ENCODE data around the gene UBE2K. TPM values are rescaled to one million over a fixed set of nuclear protein-coding genes. Genes with fewer than 3 reads are reported as not detected.
"Not testable (repeated sequence)": the region's sequence is repeated elsewhere in the genome, so short reads cannot be mapped to it uniquely, and the experiment has no call there.

The UBE2K gene
- total RNA-seq, 1 experiment from 2014 or later: 38.9 TPM

DNA sequence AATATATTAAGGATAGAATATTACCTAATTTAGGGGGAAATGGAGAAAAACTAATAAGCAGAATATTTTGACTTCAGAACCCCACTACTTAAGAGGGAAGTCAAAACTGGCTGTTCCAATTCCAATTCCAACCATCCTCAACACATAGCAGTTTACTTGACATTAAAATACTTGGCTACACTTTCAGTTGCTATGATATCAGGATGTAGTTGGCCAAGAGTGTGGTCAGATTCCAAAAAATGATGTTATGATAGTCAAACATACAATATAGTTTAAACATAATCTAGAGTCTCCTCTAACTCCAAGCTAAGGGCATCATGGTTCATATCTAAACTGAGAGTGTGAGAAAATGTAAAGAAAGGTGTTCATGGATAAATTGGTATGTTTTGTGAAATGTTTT lies 42.7 kb upstream of the UBE2K start:
- ChIA-PET POLR2A (ENCODE audit: unreplicated experiment) (no interaction called here), CTCF (no interaction called here)
- no peaks in the 10 kb centered on the region for H3K36me3 ChIP-seq (ENCODE audit: low read depth, low read length)
- no peaks in the 10 kb centered on the region for H3K4me1 ChIP-seq (ENCODE audit: insufficient read depth, low read length)
- no peaks in the 10 kb centered on the region for H3F3A ChIP-seq (ENCODE audit: low read length, unreplicated experiment)
- no TSS peak for BruUV-seq (replicated peaks)
- H2AFZ ChIP-seq (ENCODE audit: low read length): no peak overlapping the region
- no peak overlapping the region for H3K9ac ChIP-seq (ENCODE audit: low read length)
- no peak for DNase-seq
- H3K27ac ChIP-seq (ENCODE audit: low read length): peak overlapping the region; percentile 21; the same call in 1 of the 2 replicates
- no peaks in the 10 kb centered on the region for H3K79me2 ChIP-seq (ENCODE audit: low read length)
- H4K20me1 ChIP-seq (ENCODE audit: low read length): no peaks in the 10 kb centered on the region
- no peak overlapping the region for H3K4me2 ChIP-seq (ENCODE audit: low read length)
- ATAC-seq: no peak
- no peak overlapping the region for H3K4me3 ChIP-seq (ENCODE audit: low read length)
- H3K9me2 ChIP-seq (replicated peaks; ENCODE audit: low read length): no peaks in the 10 kb centered on the region
- H3K9me3 ChIP-seq (ENCODE audit: low read length): no peaks in the 10 kb centered on the region
- TF ChIP-seq, protein P1, sequence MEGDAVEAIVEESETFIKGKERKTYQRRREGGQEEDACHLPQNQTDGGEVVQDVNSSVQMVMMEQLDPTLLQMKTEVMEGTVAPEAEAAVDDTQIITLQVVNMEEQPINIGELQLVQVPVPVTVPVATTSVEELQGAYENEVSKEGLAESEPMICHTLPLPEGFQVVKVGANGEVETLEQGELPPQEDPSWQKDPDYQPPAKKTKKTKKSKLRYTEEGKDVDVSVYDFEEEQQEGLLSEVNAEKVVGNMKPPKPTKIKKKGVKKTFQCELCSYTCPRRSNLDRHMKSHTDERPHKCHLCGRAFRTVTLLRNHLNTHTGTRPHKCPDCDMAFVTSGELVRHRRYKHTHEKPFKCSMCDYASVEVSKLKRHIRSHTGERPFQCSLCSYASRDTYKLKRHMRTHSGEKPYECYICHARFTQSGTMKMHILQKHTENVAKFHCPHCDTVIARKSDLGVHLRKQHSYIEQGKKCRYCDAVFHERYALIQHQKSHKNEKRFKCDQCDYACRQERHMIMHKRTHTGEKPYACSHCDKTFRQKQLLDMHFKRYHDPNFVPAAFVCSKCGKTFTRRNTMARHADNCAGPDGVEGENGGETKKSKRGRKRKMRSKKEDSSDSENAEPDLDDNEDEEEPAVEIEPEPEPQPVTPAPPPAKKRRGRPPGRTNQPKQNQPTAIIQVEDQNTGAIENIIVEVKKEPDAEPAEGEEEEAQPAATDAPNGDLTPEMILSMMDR (conservative IDR thresholded peaks at IDR 0.05; ENCODE audit: low read depth, low read length): no peak
- no peak for TF ChIP-seq EZH2phosphoT487 (IDR thresholded peaks at IDR 0.05; ENCODE audit: borderline replicate concordance, low read length)
- TF ChIP-seq EZH2 (IDR thresholded peaks at IDR 0.05; ENCODE audit: low read length, unreplicated experiment): no peak
- H3K27me3 ChIP-seq (ENCODE audit: low read length): no peaks in the 10 kb centered on the region
- intact Hi-C loops (cut with micrococcal nuclease): no loop called here

DNA sequence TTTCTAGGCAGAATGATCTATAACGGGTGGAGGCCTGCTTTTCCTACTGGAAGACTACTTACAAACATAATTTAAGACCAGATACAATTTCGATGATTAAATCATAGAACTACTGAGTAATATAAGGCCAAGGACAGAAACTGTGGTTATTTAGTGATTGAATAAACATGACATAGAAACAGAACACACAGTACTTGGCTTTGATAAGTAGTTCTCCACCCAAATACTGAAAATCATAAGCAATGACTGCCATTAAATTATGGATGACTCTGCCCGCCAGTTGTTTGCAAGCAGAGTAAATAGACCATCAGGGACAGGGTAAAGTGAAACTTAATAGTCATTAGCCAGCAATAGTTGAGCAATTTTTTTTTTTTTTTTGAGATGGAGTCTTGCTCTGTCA lies 42.1 kb upstream of the UBE2K start:
- peak; percentile 57 for ATAC-seq
- no peaks in the 10 kb centered on the region for H3K79me2 ChIP-seq (ENCODE audit: low read length)
- POLR2A ChIA-PET (ENCODE audit: unreplicated experiment): interaction anchor here (0.6 kb wide), 1 partner anchor 129 kb away, joined by 9 read pairs; no protein-coding TSS in a partner anchor
- H3K9ac ChIP-seq (ENCODE audit: low read length): no peak overlapping the region
- BruUV-seq (replicated peaks): no TSS peak
- no peak overlapping the region for H3K4me3 ChIP-seq (ENCODE audit: low read length)
- no peak overlapping the region for H2AFZ ChIP-seq (ENCODE audit: low read length)
- intact Hi-C loops (cut with micrococcal nuclease): no loop called here
- H3F3A ChIP-seq (ENCODE audit: low read length, unreplicated experiment): no peaks in the 10 kb centered on the region
- peak; percentile 35 for DNase-seq
- TF ChIP-seq EZH2phosphoT487 (IDR thresholded peaks at IDR 0.05; ENCODE audit: borderline replicate concordance, low read length): no peak
- TF ChIP-seq, protein P1 (conservative IDR thresholded peaks at IDR 0.05; ENCODE audit: low read depth, low read length): no peak
- no peak for TF ChIP-seq EZH2 (IDR thresholded peaks at IDR 0.05; ENCODE audit: low read length, unreplicated experiment)
- CTCF ChIA-PET: no interaction called here
- H3K36me3 ChIP-seq (ENCODE audit: low read depth, low read length): no peaks in the 10 kb centered on the region
- no peak overlapping the region for H3K4me2 ChIP-seq (ENCODE audit: low read length)
- no peak overlapping the region for H3K27ac ChIP-seq (ENCODE audit: low read length)
- no peaks in the 10 kb centered on the region for H4K20me1 ChIP-seq (ENCODE audit: low read length)
- H3K9me3 ChIP-seq (ENCODE audit: low read length): no peaks in the 10 kb centered on the region
- H3K4me1 ChIP-seq (ENCODE audit: insufficient read depth, low read length): no peaks in the 10 kb centered on the region
- H3K27me3 ChIP-seq (ENCODE audit: low read length): no peaks in the 10 kb centered on the region
- H3K9me2 ChIP-seq (replicated peaks; ENCODE audit: low read length): no peaks in the 10 kb centered on the region

DNA sequence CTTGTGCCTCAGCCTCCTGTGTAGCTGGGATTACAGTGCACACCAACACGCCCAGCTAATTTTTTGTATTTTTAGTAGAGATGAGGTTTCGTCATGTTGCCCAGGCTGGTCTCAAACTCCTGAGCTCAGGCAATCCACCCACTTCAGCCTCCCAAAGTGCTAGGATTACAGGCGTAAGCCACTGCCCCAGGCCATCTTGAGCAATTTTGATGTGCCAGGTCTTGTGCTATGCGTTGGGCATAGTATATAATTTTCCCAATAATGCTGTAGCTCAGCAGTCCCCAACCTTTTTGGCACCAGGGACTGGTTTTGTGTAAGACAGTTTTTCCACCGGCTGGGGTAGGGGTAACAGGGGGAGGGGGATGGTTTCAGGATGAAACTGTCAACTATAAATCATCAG lies 41.3 kb upstream of the UBE2K start:
- H3K79me2 ChIP-seq (ENCODE audit: low read length); H4K20me1 ChIP-seq (ENCODE audit: low read length); H3F3A ChIP-seq (ENCODE audit: low read length, unreplicated experiment); intact Hi-C loops (cut with micrococcal nuclease); DNase-seq; ATAC-seq; CTCF ChIA-PET; H3K27me3 ChIP-seq (ENCODE audit: low read length); H3K9me2 ChIP-seq (replicated peaks; ENCODE audit: low read length); H3K27ac ChIP-seq (ENCODE audit: low read length); H3K9me3 ChIP-seq (ENCODE audit: low read length); H3K9ac ChIP-seq (ENCODE audit: low read length); BruUV-seq (replicated peaks); H2AFZ ChIP-seq (ENCODE audit: low read length); H3K4me1 ChIP-seq (ENCODE audit: insufficient read depth, low read length); H3K4me2 ChIP-seq (ENCODE audit: low read length); H3K36me3 ChIP-seq (ENCODE audit: low read depth, low read length); H3K4me3 ChIP-seq (ENCODE audit: low read length): not testable (repeated sequence)
- POLR2A ChIA-PET (ENCODE audit: unreplicated experiment): interaction anchor here (0.6 kb wide), 1 partner anchor 130 kb away, joined by 9 read pairs; no protein-coding TSS in a partner anchor

Measured in PC-3 (cell line).